H9 (cell line): Measurements from ENCODE around the gene ACSL4. TPM values are rescaled to one million over a fixed set of nuclear protein-coding genes. Genes with fewer than 3 reads are reported as not detected.

Source experiments
- DNase-seq: peaks from one replicate; pipeline ENCODE4 v3.0.0-alpha.2; 2017
- H2AFZ ChIP-seq: one replicate; pipeline ENCODE4 v1.6.1; 2013; ENCODE audit warnings: mild to moderate bottlenecking, low read length, control low read depth, moderate library complexity
- H2AK5ac ChIP-seq: 2 replicates; pipeline ENCODE4 v1.6.1; 2013; ENCODE audit warnings: low read length, control low read depth, mixed read lengths; ENCODE audit not compliant: insufficient read length
- H2BK120ac ChIP-seq: one replicate; pipeline ENCODE4 v1.6.1; 2013; ENCODE audit warnings: low read depth, mild to moderate bottlenecking, low read length, control low read depth, inconsistent platforms; ENCODE audit not compliant: poor library complexity, severe bottlenecking
- H2BK12ac ChIP-seq: 2 replicates; pipeline ENCODE4 v1.6.1; 2013; ENCODE audit warnings: low read length, control low read depth, mixed read lengths, low read depth; ENCODE audit not compliant: insufficient read length
- H2BK15ac ChIP-seq: 2 replicates; pipeline ENCODE4 v1.6.1; 2013; ENCODE audit warnings: low read depth, low read length, control low read depth
- H2BK20ac ChIP-seq: one replicate; pipeline ENCODE4 v1.6.1; 2013; ENCODE audit warnings: low read depth, mild to moderate bottlenecking, low read length, control low read depth, inconsistent platforms; ENCODE audit not compliant: poor library complexity, severe bottlenecking
- H2BK5ac ChIP-seq: 2 replicates; pipeline ENCODE4 v1.6.1; 2013; ENCODE audit warnings: low read length, control low read depth, mixed read lengths; ENCODE audit not compliant: insufficient read length
- H3K14ac ChIP-seq: 2 replicates; pipeline ENCODE4 v1.6.1; 2013; ENCODE audit warnings: low read length, control low read depth; ENCODE audit not compliant: insufficient read depth
- H3K18ac ChIP-seq: 2 replicates; pipeline ENCODE4 v1.6.1; 2013; ENCODE audit warnings: low read depth, mild to moderate bottlenecking, mixed read lengths, low read length, control low read depth; ENCODE audit not compliant: insufficient read length
- H3K23ac ChIP-seq: 2 replicates; pipeline ENCODE4 v1.6.1; 2013; ENCODE audit warnings: low read length, control low read depth, mixed read lengths, low read depth; ENCODE audit not compliant: insufficient read length
- H3K23me2 ChIP-seq: 2 replicates; pipeline ENCODE4 v1.6.1; 2013; ENCODE audit warnings: low read depth, mild to moderate bottlenecking, mixed read lengths, low read length, control low read depth; ENCODE audit not compliant: insufficient read length, poor library complexity, severe bottlenecking
- H3K27ac ChIP-seq: 2 replicates; pipeline ENCODE4 v1.5.1; 2013; ENCODE audit warnings: low read length, control low read depth, mixed read lengths, low read depth; ENCODE audit not compliant: insufficient read length
- H3K27me3 ChIP-seq: 2 replicates; pipeline ENCODE4 v1.6.1; 2013; ENCODE audit warnings: low read length, control low read depth, inconsistent platforms; ENCODE audit not compliant: insufficient read depth
- H3K4ac ChIP-seq: 2 replicates; pipeline ENCODE4 v1.6.1; 2013; ENCODE audit warnings: low read depth, mild to moderate bottlenecking, control low read depth, inconsistent platforms, low read length, moderate library complexity
- H3K4me1 ChIP-seq: 2 replicates; pipeline ENCODE4 v1.6.1; 2013; ENCODE audit warnings: low read length, control low read depth, inconsistent platforms; ENCODE audit not compliant: insufficient read depth
- H3K4me2 ChIP-seq: 2 replicates; pipeline ENCODE4 v1.6.1; 2013; ENCODE audit warnings: low read length, control low read depth, mixed read lengths; ENCODE audit not compliant: insufficient read length, insufficient read depth
- H3K56ac ChIP-seq: 2 replicates; pipeline ENCODE4 v1.6.1; 2013; ENCODE audit warnings: low read depth, mild to moderate bottlenecking, mixed read lengths, low read length, control low read depth; ENCODE audit not compliant: insufficient read length
- H3K79me1 ChIP-seq: 2 replicates; pipeline ENCODE4 v1.6.1; 2013; ENCODE audit warnings: low read depth, mild to moderate bottlenecking, moderate library complexity, low read length, control low read depth, inconsistent platforms; ENCODE audit not compliant: insufficient read depth, poor library complexity, severe bottlenecking
- H3K79me2 ChIP-seq: 2 replicates; pipeline ENCODE4 v1.6.1; 2013; ENCODE audit warnings: low read length, control low read depth, inconsistent platforms; ENCODE audit not compliant: insufficient read depth
- H3K9ac ChIP-seq: 2 replicates; pipeline ENCODE4 v1.6.1; 2013; ENCODE audit warnings: low read length, control low read depth, mixed read lengths; ENCODE audit not compliant: insufficient read length; ENCODE audit errors: extremely low read depth
- H3K9me3 ChIP-seq: one replicate; pipeline ENCODE4 v1.6.1; 2013; ENCODE audit warnings: low read depth, low read length, inconsistent platforms; ENCODE audit not compliant: control insufficient read depth
- H3T11ph ChIP-seq: one replicate; pipeline ENCODE4 v1.6.1; 2013; ENCODE audit warnings: mild to moderate bottlenecking, low read length, control low read depth, inconsistent platforms
- H4K20me1 ChIP-seq: one replicate; pipeline ENCODE4 v1.6.1; 2013; ENCODE audit not compliant: control insufficient read depth, insufficient read length, insufficient read depth
- H4K5ac ChIP-seq: 2 replicates; pipeline ENCODE4 v1.6.1; 2013; ENCODE audit warnings: low read depth, mild to moderate bottlenecking, mixed read lengths, low read length, control low read depth; ENCODE audit not compliant: insufficient read length
- H4K8ac ChIP-seq: replicated peaks from 2 replicates; pipeline ENCODE4 v1.6.1; 2013; ENCODE audit warnings: low read length, control low read depth, mixed read lengths, low read depth; ENCODE audit not compliant: insufficient read length
- H4K91ac ChIP-seq: 2 replicates; pipeline ENCODE4 v1.6.1; 2013; ENCODE audit warnings: low read depth, mild to moderate bottlenecking, moderate library complexity, mixed read lengths, low read length, control low read depth; ENCODE audit not compliant: insufficient read length
- H3K27ac Mint-ChIP-seq, 3 experiments: 2 replicates in 2 of 3; 3 replicates in 1 of 3; pipeline ENCODE4 v1.8.0; 2020 to 2021; ENCODE audit warnings: mixed read lengths in 3 of 3, mild to moderate bottlenecking in 1 of 3, moderate library complexity in 1 of 3
- H3K27me3 Mint-ChIP-seq: 2 replicates; pipeline ENCODE4 v1.8.0; 2021; ENCODE audit warnings: low read depth, mild to moderate bottlenecking, moderate library complexity, mixed read lengths
- H3K36me3 Mint-ChIP-seq, 3 experiments: 2 replicates in 2 of 3; 3 replicates in 1 of 3; pipeline ENCODE4 v1.8.0; 2020 to 2021; ENCODE audit warnings: low read depth in 3 of 3, mixed read lengths in 3 of 3; ENCODE audit not compliant: insufficient read depth in 1 of 3
- H3K4me1 Mint-ChIP-seq, 2 experiments: 2 replicates each; pipeline ENCODE4 v1.8.0; 2020; ENCODE audit warnings: mixed read lengths in 2 of 2
- H3K4me3 Mint-ChIP-seq, 2 experiments: 2 replicates in 1 of 2; 3 replicates in 1 of 2; pipeline ENCODE4 v1.8.0; 2020 to 2021; ENCODE audit warnings: mild to moderate bottlenecking in 2 of 2, mixed read lengths in 2 of 2, moderate library complexity in 1 of 2
- H3K9me3 Mint-ChIP-seq, 2 experiments: 2 replicates in 1 of 2; 3 replicates in 1 of 2; pipeline ENCODE4 v1.8.0; 2020; ENCODE audit warnings: mild to moderate bottlenecking in 2 of 2, mixed read lengths in 2 of 2, moderate library complexity in 1 of 2
- WGBS: extraction: QIAGEN DNeasy Blood & Tissue Kit; methylation state at CpG from one replicate; pipeline ENCODE4 v1.1.7; 2013; ENCODE audit warnings: missing lambda C conversion rate, low lambda C conversion rate, mixed read lengths; ENCODE audit not compliant: insufficient read length; ENCODE audit errors: extremely low coverage; 5-methylcytosine and 5-hydroxymethylcytosine counted together
- total RNA-seq: library from RNA; stranded (reverse); gene quantifications from 2 replicates; pipeline ENCODE4 v1.2.1, GENCODE V29; 2021
- TF ChIP-seq, protein P1 (sequence below): fragments of 200-600 bp; sonication (generic); conservative IDR thresholded peaks from 3 replicates; pipeline ENCODE4 v1.8.0; 2021; ENCODE audit warnings: antibody characterized with exemption, mild to moderate bottlenecking

Gene ACSL4
- total RNA-seq, 1 experiment from 2014 or later: 41.6 TPM

DNA sequence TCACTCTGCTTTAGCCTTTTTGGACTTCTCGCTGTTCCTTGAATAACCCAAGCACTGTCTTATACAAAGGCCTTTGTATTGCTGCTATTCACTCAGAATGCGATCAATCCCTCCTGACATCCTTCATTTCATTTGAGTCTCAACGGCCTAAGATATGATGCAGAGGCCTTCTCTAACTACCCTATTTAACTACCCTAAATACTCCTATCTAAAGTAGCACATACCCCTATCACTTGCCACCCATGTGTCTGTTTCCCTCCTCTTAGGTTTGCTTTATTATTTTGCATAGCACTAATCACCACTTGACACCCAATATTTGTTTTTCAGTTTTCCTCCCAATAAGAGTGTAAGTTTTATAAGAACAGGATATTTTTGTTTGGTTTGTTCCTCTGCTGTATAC, 42.3 kb upstream of the ACSL4 start:
- no peak overlapping the region for H3K27ac ChIP-seq
- H2AK5ac ChIP-seq: no peak overlapping the region
- no peak overlapping the region for H2BK15ac ChIP-seq
- H3K23ac ChIP-seq: no peak overlapping the region
- H3K79me2 ChIP-seq: no peaks in the 10 kb centered on the region
- no peak overlapping the region for H2BK12ac ChIP-seq
- no CpG with 5 or more reads among the region's 3 CpGs for WGBS
- no peak overlapping the region for H3K4me2 ChIP-seq
- H3K56ac ChIP-seq: no peak overlapping the region
- Mint-ChIP-seq H3K4me3 (no peak overlapping the region), H3K4me1 (peaks cover 14 to 19% of the 10 kb centered on the region in 2 experiments), H3K27ac (0 out of 7 replicates have a peak overlapping the region, but pooled peaks of 1 of the 3 experiments have one; percentile 28), H3K9me3 (peaks cover 0 to 2% of the 10 kb centered on the region in 2 experiments; a peak in 3 of 5 replicates), H3K27me3 (no peaks in the 10 kb centered on the region; the same call in 1 of the 2 replicates), H3K36me3 (peaks cover 0 to 2% (median 0%) of the 10 kb centered on the region in 3 experiments; a peak in 1 of 7 replicates)
- no peak overlapping the region for H2AFZ ChIP-seq
- H4K91ac ChIP-seq: no peak overlapping the region
- no peak overlapping the region for H3K18ac ChIP-seq
- H3K79me1 ChIP-seq: no peaks in the 10 kb centered on the region
- H2BK20ac ChIP-seq: no peak overlapping the region
- no peak for DNase-seq
- TF ChIP-seq, protein P1, sequence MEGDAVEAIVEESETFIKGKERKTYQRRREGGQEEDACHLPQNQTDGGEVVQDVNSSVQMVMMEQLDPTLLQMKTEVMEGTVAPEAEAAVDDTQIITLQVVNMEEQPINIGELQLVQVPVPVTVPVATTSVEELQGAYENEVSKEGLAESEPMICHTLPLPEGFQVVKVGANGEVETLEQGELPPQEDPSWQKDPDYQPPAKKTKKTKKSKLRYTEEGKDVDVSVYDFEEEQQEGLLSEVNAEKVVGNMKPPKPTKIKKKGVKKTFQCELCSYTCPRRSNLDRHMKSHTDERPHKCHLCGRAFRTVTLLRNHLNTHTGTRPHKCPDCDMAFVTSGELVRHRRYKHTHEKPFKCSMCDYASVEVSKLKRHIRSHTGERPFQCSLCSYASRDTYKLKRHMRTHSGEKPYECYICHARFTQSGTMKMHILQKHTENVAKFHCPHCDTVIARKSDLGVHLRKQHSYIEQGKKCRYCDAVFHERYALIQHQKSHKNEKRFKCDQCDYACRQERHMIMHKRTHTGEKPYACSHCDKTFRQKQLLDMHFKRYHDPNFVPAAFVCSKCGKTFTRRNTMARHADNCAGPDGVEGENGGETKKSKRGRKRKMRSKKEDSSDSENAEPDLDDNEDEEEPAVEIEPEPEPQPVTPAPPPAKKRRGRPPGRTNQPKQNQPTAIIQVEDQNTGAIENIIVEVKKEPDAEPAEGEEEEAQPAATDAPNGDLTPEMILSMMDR: no peak
- H3K9me3 ChIP-seq: no peaks in the 10 kb centered on the region
- no peaks in the 10 kb centered on the region for H3K23me2 ChIP-seq
- H3K9ac ChIP-seq: no peak overlapping the region
- H4K5ac ChIP-seq: no peak overlapping the region
- H4K20me1 ChIP-seq: no peaks in the 10 kb centered on the region
- H2BK120ac ChIP-seq: no peak overlapping the region
- H4K8ac ChIP-seq: no peak overlapping the region
- no peak overlapping the region for H3T11ph ChIP-seq
- H3K27me3 ChIP-seq: no peaks in the 10 kb centered on the region
- H3K4me1 ChIP-seq: no peaks in the 10 kb centered on the region; the same call in 1 of the 2 replicates
- H2BK5ac ChIP-seq: no peak overlapping the region
- no peak overlapping the region for H3K4ac ChIP-seq
- H3K14ac ChIP-seq: no peak overlapping the region
